AG10803 (cell line): Measurements from ENCODE around the gene PCGF5.
A peak's percentile ranks its signal among the peaks of the same experiment; 100 is the strongest.
"Not testable (repeated sequence)": the region's sequence is repeated elsewhere in the genome, so short reads cannot be mapped to it uniquely, and the experiment has no call there.

ENCODE experiments used
- DNase-seq: peaks from one replicate; pipeline ENCODE4 v3.0.0; 2010; ENCODE audit warnings: low read depth
- H3K4me3 ChIP-seq: 2 replicates; pipeline ENCODE4 v1.5.1; 2011; ENCODE audit warnings: mild to moderate bottlenecking, low read length, control low read depth
- CTCF ChIP-seq: conservative IDR thresholded peaks from 2 replicates; pipeline ENCODE4 v1.5.1; 2011; ENCODE audit warnings: mild to moderate bottlenecking, low read length, control low read depth, inconsistent platforms

Gene PCGF5

GRCh38 chr10:91311601-91312381, 91.3 kb downstream of the PCGF5 start:
- peak; percentile 89 for DNase-seq
- no peak overlapping the region for H3K4me3 ChIP-seq
- TF ChIP-seq CTCF = no peak

GRCh38 chr10:91312382-91312733, 91.9 kb downstream of the PCGF5 start:
- TF ChIP-seq CTCF = no peak
- no peak for DNase-seq

GRCh38 chr10:91313796-91314485, 93.5 kb downstream of the PCGF5 start:
- no peak for TF ChIP-seq CTCF
- no peak overlapping the region for H3K4me3 ChIP-seq
- peak; percentile 75 for DNase-seq

More at GRCh38 chr10:91312382-91312733, 91.9 kb downstream of the PCGF5 start:
- no peak overlapping the region for H3K4me3 ChIP-seq

- DNase-seq = no peak
- no peak overlapping the region for H3K4me3 ChIP-seq
- no peak for TF ChIP-seq CTCF
Measured at GRCh38 chr10:91316486-91316885, 96.0 kb downstream of the PCGF5 start.

- peak; percentile 72 for DNase-seq
- TF ChIP-seq CTCF = no peak
- no peak overlapping the region for H3K4me3 ChIP-seq
Measured at GRCh38 chr10:91317541-91317940, 97.1 kb downstream of the PCGF5 start.

- H3K4me3 ChIP-seq = no peak overlapping the region
- DNase-seq = no peak
- no peak for TF ChIP-seq CTCF
Measured at GRCh38 chr10:91319336-91319735, 98.9 kb downstream of the PCGF5 start.

- H3K4me3 ChIP-seq, DNase-seq: not testable (repeated sequence)
Measured at GRCh38 chr10:91323293-91323905, 102.9 kb downstream of the PCGF5 start.
